Measurements from ENCODE around the gene ALOX15. TPM values are rescaled to one million over a fixed set of nuclear protein-coding genes. Genes with fewer than 3 reads are reported as not detected.

The ALOX15 gene
- total RNA-seq, 1 experiment from 2014 or later: 1.8 TPM

GRCh38 chr17:4631836-4632580 is 9.5 kb downstream of the ALOX15 start:
- no peak for DNase-seq
- no peak overlapping the region for H3K27ac ChIP-seq
- no peaks in the 10 kb centered on the region for H4K20me1 ChIP-seq (ENCODE audit: insufficient read depth)
- no peak overlapping the region for H2AFZ ChIP-seq
- ChIA-PET POLR2A (ENCODE audit: unreplicated experiment) (no interaction called here), CTCF (interaction anchor here (0.6 kb wide), 1 partner anchor 220 kb away, joined by 7 read pairs; no protein-coding TSS in a partner anchor)
- TF ChIP-seq EZH2 (IDR thresholded peaks at IDR 0.05; ENCODE audit: low read depth): no peak
- no peak for TF ChIP-seq CTCF (conservative IDR thresholded peaks at IDR 0.05)
- no peaks in the 10 kb centered on the region for H3K36me3 ChIP-seq (ENCODE audit: low read depth)
- no peaks in the 10 kb centered on the region for H3K9me3 ChIP-seq (ENCODE audit: insufficient read depth, low read depth)
- H3K27me3 ChIP-seq (ENCODE audit: insufficient read depth, low read depth): peaks cover 5% of the 10 kb centered on the region; the same call in 1 of the 2 replicates
- no peak overlapping the region for H3K4me2 ChIP-seq
- no peaks in the 10 kb centered on the region for H3K79me2 ChIP-seq (ENCODE audit: low read depth)
- H3K4me1 ChIP-seq (replicated peaks; ENCODE audit: insufficient read depth): no peaks in the 10 kb centered on the region
- no peak overlapping the region for H3K4me3 ChIP-seq
- H3K9me2 ChIP-seq (ENCODE audit: insufficient read depth): no peaks in the 10 kb centered on the region
- BruUV-seq (replicated peaks): no TSS peak
- intact Hi-C loops (cut with micrococcal nuclease; ENCODE audit: unreplicated experiment): no loop called here
- no peaks in the 10 kb centered on the region; the same call in 1 of the 2 replicates for H3F3A ChIP-seq (ENCODE audit: insufficient read depth, low read depth)

- no peak overlapping the region for H2AFZ ChIP-seq
- intact Hi-C loops (cut with micrococcal nuclease; ENCODE audit: unreplicated experiment): no loop called here
- no peak for DNase-seq
- H3K4me3 ChIP-seq: no peak overlapping the region
- H3K79me2 ChIP-seq (ENCODE audit: low read depth): no peaks in the 10 kb centered on the region
- no peak overlapping the region for H3K4me2 ChIP-seq
- H3K4me1 ChIP-seq (replicated peaks; ENCODE audit: insufficient read depth): no peaks in the 10 kb centered on the region
- ChIA-PET CTCF (no interaction called here), POLR2A (ENCODE audit: unreplicated experiment) (no interaction called here)
- no peaks in the 10 kb centered on the region for H3K9me2 ChIP-seq (ENCODE audit: insufficient read depth)
- H3F3A ChIP-seq (ENCODE audit: insufficient read depth, low read depth): peaks cover 4% of the 10 kb centered on the region; the same call in 1 of the 2 replicates
- no peaks in the 10 kb centered on the region for H3K9me3 ChIP-seq (ENCODE audit: insufficient read depth, low read depth)
- peaks cover 5% of the 10 kb centered on the region; the same call in 1 of the 2 replicates for H3K27me3 ChIP-seq (ENCODE audit: insufficient read depth, low read depth)
- BruUV-seq (replicated peaks): no TSS peak
- H3K36me3 ChIP-seq (ENCODE audit: low read depth): no peaks in the 10 kb centered on the region
- H3K27ac ChIP-seq: no peak overlapping the region
- no peaks in the 10 kb centered on the region for H4K20me1 ChIP-seq (ENCODE audit: insufficient read depth)
- no peak for TF ChIP-seq EZH2 (IDR thresholded peaks at IDR 0.05; ENCODE audit: low read depth)
- TF ChIP-seq CTCF (conservative IDR thresholded peaks at IDR 0.05): no peak
Observed at GRCh38 chr17:4631431-4631830, 10.0 kb downstream of the ALOX15 start.

- H3K4me2 ChIP-seq: no peak overlapping the region
- no peaks in the 10 kb centered on the region for H3K36me3 ChIP-seq (ENCODE audit: low read depth)
- no peaks in the 10 kb centered on the region for H3K4me1 ChIP-seq (replicated peaks; ENCODE audit: insufficient read depth)
- intact Hi-C loops (cut with micrococcal nuclease; ENCODE audit: unreplicated experiment): loop anchor here (1.0 to 10.0 kb wide), 4 partner anchors 60 to 412 kb away; partner anchors contain the start of gene SPNS2
- H3F3A ChIP-seq (ENCODE audit: insufficient read depth, low read depth): 0 out of 2 replicates have a peak, but pooled peaks cover 4% of the 10 kb centered on the region
- POLR2A ChIA-PET (ENCODE audit: unreplicated experiment): no interaction called here
- no peaks in the 10 kb centered on the region for H3K9me2 ChIP-seq (ENCODE audit: insufficient read depth)
- TF ChIP-seq CTCF (conservative IDR thresholded peaks at IDR 0.05): no peak
- TF ChIP-seq EZH2 (IDR thresholded peaks at IDR 0.05; ENCODE audit: low read depth): no peak
- no peaks in the 10 kb centered on the region for H4K20me1 ChIP-seq (ENCODE audit: insufficient read depth)
- no TSS peak for BruUV-seq (replicated peaks)
- no peaks in the 10 kb centered on the region for H3K79me2 ChIP-seq (ENCODE audit: low read depth)
- no peak overlapping the region for H2AFZ ChIP-seq
- no peak for DNase-seq
- CTCF ChIA-PET: interaction anchor here (0.5 to 0.7 kb wide), 2 partner anchors 34 to 289 kb away, joined by 4 to 8 read pairs; no protein-coding TSS in a partner anchor
- H3K27ac ChIP-seq: no peak overlapping the region
- H3K4me3 ChIP-seq: no peak overlapping the region
- H3K27me3 ChIP-seq (ENCODE audit: insufficient read depth, low read depth): peaks cover 7% of the 10 kb centered on the region; the same call in 1 of the 2 replicates
- H3K9me3 ChIP-seq (ENCODE audit: insufficient read depth, low read depth): no peaks in the 10 kb centered on the region
Observed at GRCh38 chr17:4626734-4627256, 14.7 kb downstream of the ALOX15 start.

All from PC-9 (cell line).